C4-2B (cell line): ENCODE results near the gene MYO1D.
A peak's percentile ranks its signal among the peaks of the same experiment; 100 is the strongest.

ENCODE experiments used
- H3K27ac ChIP-seq: fragments of 450-650 bp; 2 replicates; pipeline ENCODE4 v1.5.1; 2017
- CTCF ChIP-seq: fragments of 450-650 bp; conservative IDR thresholded peaks from 2 replicates; pipeline ENCODE4 v1.5.1; 2017; ENCODE audit warnings: mild to moderate bottlenecking
- ZFX ChIP-seq: fragments of 450-650 bp; IDR thresholded peaks from 2 replicates; pipeline ENCODE4 v1.6.1; 2017

The MYO1D gene

GRCh38 chr17:32916134-32916533 lies 39.2 kb upstream of the MYO1D start:
- no peak for TF ChIP-seq ZFX
- TF ChIP-seq CTCF = no peak
- H3K27ac ChIP-seq = no peak overlapping the region

GRCh38 chr17:32915245-32915644 lies 38.3 kb upstream of the MYO1D start:
- no peak overlapping the region; the same call in 1 of the 2 replicates for H3K27ac ChIP-seq
- no peak for TF ChIP-seq ZFX

- H3K27ac ChIP-seq = no peak overlapping the region
- TF ChIP-seq ZFX = no peak
- no peak for TF ChIP-seq CTCF
Observed at GRCh38 chr17:32914181-32914580, 37.3 kb upstream of the MYO1D start.

- peak overlapping the region; percentile 76; the same call in 1 of the 2 replicates for H3K27ac ChIP-seq
- no peak for TF ChIP-seq CTCF
- no peak for TF ChIP-seq ZFX
Observed at GRCh38 chr17:32913593-32913992, 36.7 kb upstream of the MYO1D start.

GRCh38 chr17:32912218-32912897 lies 35.4 kb upstream of the MYO1D start:
- TF ChIP-seq CTCF = peak; percentile 54
- TF ChIP-seq ZFX = no peak
- peak overlapping the region; percentile 76 for H3K27ac ChIP-seq

GRCh38 chr17:32910769-32911168 lies 33.8 kb upstream of the MYO1D start:
- no peak for TF ChIP-seq ZFX
- TF ChIP-seq CTCF = no peak

GRCh38 chr17:32909787-32910369 lies 33.0 kb upstream of the MYO1D start:
- no peak for TF ChIP-seq ZFX
- TF ChIP-seq CTCF = peak; percentile 87

More at GRCh38 chr17:32910769-32911168, 33.8 kb upstream of the MYO1D start:
- H3K27ac ChIP-seq = peak overlapping the region; percentile 47; the same call in 1 of the 2 replicates

More at GRCh38 chr17:32909787-32910369, 33.0 kb upstream of the MYO1D start:
- H3K27ac ChIP-seq = peak overlapping the region; percentile 47
